Measurements from ENCODE around the gene MPPED2. TPM values are rescaled to one million over a fixed set of nuclear protein-coding genes. Genes with fewer than 3 reads are reported as not detected.

Gene MPPED2
- total RNA-seq, 4 donors from 2014 or later: 1.1 to 2.0 (median 1.9) TPM; not detected in 1

DNA sequence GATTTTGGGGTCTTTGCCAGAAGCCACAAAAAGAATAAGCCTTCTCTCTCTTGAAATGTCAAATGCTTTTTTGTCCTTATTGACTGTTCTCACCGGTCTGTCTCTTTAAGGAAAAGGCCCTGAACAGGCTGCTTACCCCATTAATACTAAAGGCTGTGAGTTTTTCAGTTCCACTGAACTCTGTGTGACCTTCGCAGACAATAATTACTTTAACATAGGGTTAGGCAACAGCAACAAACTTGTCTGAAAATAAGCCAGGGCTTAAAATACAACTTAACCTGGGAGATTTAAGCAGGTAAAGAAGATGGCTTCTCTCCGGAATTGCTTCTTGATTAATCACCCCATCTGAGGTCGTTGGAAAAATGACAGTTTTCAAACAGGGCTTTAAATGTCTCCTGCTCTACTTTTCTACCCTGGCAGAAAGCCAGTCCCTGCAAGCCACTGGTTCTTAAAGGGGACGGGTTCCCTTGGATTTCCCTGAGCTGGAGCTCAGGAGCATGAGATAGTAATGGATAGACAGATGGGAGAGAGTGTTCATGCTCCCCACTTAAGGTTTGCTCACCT, 193.8 kb downstream of the MPPED2 start:
- no peak for TF ChIP-seq EP300 (IDR thresholded peaks at IDR 0.05)
- TF ChIP-seq, protein P1, sequence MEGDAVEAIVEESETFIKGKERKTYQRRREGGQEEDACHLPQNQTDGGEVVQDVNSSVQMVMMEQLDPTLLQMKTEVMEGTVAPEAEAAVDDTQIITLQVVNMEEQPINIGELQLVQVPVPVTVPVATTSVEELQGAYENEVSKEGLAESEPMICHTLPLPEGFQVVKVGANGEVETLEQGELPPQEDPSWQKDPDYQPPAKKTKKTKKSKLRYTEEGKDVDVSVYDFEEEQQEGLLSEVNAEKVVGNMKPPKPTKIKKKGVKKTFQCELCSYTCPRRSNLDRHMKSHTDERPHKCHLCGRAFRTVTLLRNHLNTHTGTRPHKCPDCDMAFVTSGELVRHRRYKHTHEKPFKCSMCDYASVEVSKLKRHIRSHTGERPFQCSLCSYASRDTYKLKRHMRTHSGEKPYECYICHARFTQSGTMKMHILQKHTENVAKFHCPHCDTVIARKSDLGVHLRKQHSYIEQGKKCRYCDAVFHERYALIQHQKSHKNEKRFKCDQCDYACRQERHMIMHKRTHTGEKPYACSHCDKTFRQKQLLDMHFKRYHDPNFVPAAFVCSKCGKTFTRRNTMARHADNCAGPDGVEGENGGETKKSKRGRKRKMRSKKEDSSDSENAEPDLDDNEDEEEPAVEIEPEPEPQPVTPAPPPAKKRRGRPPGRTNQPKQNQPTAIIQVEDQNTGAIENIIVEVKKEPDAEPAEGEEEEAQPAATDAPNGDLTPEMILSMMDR (IDR thresholded peaks at IDR 0.05): no peak
- TF ChIP-seq POLR2AphosphoS5 (IDR thresholded peaks at IDR 0.05): no peak
- no peak for TF ChIP-seq POLR2A (IDR thresholded peaks at IDR 0.05)
- 25% methylated on average over 5 of the region's 5 CpGs for WGBS
- Histone ChIP-seq H3K4me1 (peaks cover 4% of the 10 kb centered on the region), H3K27me3 (no peaks in the 10 kb centered on the region), H3K9me3 (no peaks in the 10 kb centered on the region), H3K27ac (no peak overlapping the region), H3K36me3 (no peaks in the 10 kb centered on the region), H3K4me3 (no peak overlapping the region)
- no peak for DNase-seq (ENCODE audit: low spot score in 2 of 2)

DNA sequence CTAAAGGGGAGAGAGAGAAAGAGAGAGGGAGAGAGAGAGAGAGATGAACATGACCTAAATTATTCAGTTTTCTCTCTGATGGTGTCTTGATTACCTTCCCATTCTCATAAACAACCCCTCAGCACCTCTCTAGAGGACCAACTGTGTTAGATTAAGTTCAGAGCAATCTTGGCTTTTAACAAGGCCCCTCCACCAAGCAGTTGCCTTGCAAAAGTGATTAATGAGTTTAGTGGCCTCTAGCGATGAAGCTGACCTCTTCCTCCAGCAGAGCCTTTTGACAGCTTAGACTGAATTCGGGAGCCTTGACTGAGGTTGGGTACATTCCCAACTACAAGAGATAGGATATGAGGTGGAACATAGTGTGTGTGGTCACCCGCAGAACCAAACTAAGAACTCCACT, 197.2 kb downstream of the MPPED2 start:
- no peak overlapping the region for H3K4me3 ChIP-seq
- 71% methylated on average over 3 of the region's 3 CpGs for WGBS
- no peak overlapping the region for H3K27ac ChIP-seq
- no peaks in the 10 kb centered on the region for H3K27me3 ChIP-seq
- TF ChIP-seq EP300 (IDR thresholded peaks at IDR 0.05) (no peak), POLR2AphosphoS5 (IDR thresholded peaks at IDR 0.05) (no peak), POLR2A (IDR thresholded peaks at IDR 0.05) (no peak)
- TF ChIP-seq, protein P1 (IDR thresholded peaks at IDR 0.05): no peak
- no peaks in the 10 kb centered on the region for H3K36me3 ChIP-seq
- DNase-seq (ENCODE audit: low spot score in 2 of 2): no peak
- H3K4me1 ChIP-seq: peaks cover 4% of the 10 kb centered on the region
- no peaks in the 10 kb centered on the region for H3K9me3 ChIP-seq

DNA sequence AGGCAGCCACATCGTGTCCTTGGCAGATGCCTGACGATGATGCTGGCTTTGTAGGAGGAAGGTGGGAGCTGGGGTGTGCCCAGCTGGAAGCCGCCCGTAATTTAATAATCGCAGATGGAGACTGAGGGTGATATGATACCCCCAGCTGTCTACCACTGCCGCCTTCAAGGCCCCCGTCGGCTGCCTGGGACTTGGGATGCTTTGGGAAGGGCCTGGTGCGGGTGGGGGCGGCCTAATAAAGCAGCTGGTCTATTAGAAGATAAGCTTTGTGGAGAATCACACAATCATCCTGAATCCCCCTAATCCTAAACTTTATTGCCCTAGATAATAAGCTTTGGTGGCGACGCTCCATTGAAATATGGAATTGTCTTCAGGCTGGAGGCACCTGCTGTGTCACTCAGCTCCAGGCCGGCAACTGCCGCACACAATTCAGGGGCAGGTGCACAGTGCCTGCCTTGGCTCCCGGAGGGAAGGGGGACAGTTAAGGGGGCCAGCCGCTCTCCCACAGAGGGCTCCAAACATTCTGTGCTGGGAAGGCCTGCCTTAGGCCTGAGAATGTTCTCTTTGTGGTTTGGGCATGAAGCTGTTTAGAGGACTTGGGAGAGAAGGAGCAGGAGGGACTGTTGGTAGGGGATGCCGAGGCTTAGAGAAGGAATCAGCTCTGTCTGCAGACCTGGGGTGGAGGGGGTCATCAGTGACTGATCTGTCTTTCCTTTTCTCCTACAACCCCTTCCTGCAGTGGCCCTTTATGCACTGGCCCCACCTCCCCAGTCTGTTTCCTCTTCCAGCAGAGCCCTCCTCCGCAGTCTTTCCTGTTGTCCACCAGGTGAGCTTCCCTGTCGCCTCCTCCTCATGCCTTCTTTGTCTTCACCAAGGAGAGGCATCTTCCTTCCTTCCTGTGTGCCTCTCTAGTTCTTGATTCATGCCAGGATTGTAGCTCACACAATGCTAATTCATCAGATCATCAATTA, 198.0 kb downstream of the MPPED2 start:
- Histone ChIP-seq H3K27me3 (no peaks in the 10 kb centered on the region), H3K9me3 (no peaks in the 10 kb centered on the region), H3K27ac (no peak overlapping the region), H3K36me3 (no peaks in the 10 kb centered on the region), H3K4me1 (peaks cover 4% of the 10 kb centered on the region), H3K4me3 (no peak overlapping the region)
- DNase-seq (ENCODE audit: low spot score in 2 of 2): no peak
- no peak for TF ChIP-seq EP300 (IDR thresholded peaks at IDR 0.05)
- TF ChIP-seq POLR2AphosphoS5 (IDR thresholded peaks at IDR 0.05): no peak
- TF ChIP-seq, protein P1 (IDR thresholded peaks at IDR 0.05): no peak
- TF ChIP-seq POLR2A (IDR thresholded peaks at IDR 0.05): no peak
- 88% methylated on average over 18 of the region's 19 CpGs for WGBS

DNA sequence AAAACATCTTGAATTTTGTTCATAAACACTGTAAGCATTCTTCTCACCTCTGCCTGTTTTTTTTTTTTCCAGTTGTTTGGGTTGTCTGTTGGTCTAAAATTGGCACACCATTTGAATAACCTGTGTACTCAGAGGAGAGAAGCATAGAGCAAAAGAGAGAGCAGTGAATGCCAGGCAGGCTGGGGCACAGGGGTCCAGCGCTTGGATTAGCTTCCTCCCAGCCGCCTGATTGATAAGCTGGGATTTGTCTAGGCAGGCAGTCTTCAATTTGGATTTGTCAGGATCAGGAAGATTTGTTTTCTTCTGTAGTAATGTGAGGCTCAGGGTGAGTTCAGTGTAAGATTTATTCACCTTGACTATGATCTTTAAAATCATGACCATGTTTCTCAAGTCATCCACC, 204.3 kb downstream of the MPPED2 start:
- Histone ChIP-seq H3K4me3 (no peak overlapping the region), H3K36me3 (no peaks in the 10 kb centered on the region), H3K4me1 (no peaks in the 10 kb centered on the region), H3K9me3 (no peaks in the 10 kb centered on the region), H3K27me3 (peaks cover 2% of the 10 kb centered on the region), H3K27ac (no peak overlapping the region)
- TF ChIP-seq EP300 (IDR thresholded peaks at IDR 0.05) (no peak), POLR2AphosphoS5 (IDR thresholded peaks at IDR 0.05) (no peak), POLR2A (IDR thresholded peaks at IDR 0.05) (no peak)
- TF ChIP-seq, protein P1 (IDR thresholded peaks at IDR 0.05): no peak
- WGBS: 23% methylated on average over 2 of the region's 2 CpGs
- DNase-seq (ENCODE audit: low spot score in 2 of 2): no peak

DNA sequence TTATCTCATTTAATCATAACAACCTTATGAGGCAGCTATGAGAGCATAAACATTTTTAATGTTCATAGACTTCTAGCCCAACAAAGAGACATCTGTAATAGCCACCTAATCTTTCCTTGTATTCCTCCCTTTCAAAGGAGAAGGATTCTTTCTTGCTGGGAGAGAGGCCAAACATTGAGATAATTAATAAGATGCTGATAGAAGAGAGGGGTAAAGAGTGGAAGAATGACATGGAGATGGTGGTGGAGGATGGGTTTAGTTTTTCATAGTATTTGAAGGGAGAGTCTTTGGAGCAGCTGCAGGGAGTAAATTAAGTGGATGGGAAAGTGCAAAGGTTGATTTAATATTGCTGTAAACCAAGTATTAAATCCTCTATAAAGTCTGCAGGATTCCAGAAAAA, 205.3 kb downstream of the MPPED2 start:
- no peak for TF ChIP-seq EP300 (IDR thresholded peaks at IDR 0.05)
- no peak for TF ChIP-seq POLR2AphosphoS5 (IDR thresholded peaks at IDR 0.05)
- no peak for TF ChIP-seq POLR2A (IDR thresholded peaks at IDR 0.05)
- TF ChIP-seq, protein P1 (IDR thresholded peaks at IDR 0.05): no peak
- Histone ChIP-seq H3K27me3 (peaks cover 2% of the 10 kb centered on the region), H3K9me3 (no peaks in the 10 kb centered on the region), H3K27ac (no peak overlapping the region), H3K36me3 (no peaks in the 10 kb centered on the region), H3K4me1 (no peaks in the 10 kb centered on the region), H3K4me3 (no peak overlapping the region)
- DNase-seq (ENCODE audit: low spot score in 2 of 2): no peak
